GM13977 (cell line): ENCODE measurements around the gene SLIT3.

ENCODE experiments used
- DNase-seq: peaks from one replicate; pipeline ENCODE4 v3.0.0; 2012; ENCODE audit warnings: low spot score
- CTCF ChIP-seq: IDR thresholded peaks from 2 replicates; pipeline ENCODE4 v1.5.1; 2012; ENCODE audit warnings: mild to moderate bottlenecking, control low read depth; ENCODE audit not compliant: insufficient read depth; ENCODE audit errors: extremely low read depth, missing control alignments
- in situ Hi-C: fragments of 300-500 bp; cut with MboI; formaldehyde crosslinking; loops from one replicate; pipeline ENCODE4 v1.12.0; 2022; ENCODE audit warnings: low sequenced_read_pairs, low pct_unique_long_range_greater_than_20kb, mixed read lengths, inconsistent platforms; ENCODE audit not compliant: unreplicated experiment

The SLIT3 gene

DNA sequence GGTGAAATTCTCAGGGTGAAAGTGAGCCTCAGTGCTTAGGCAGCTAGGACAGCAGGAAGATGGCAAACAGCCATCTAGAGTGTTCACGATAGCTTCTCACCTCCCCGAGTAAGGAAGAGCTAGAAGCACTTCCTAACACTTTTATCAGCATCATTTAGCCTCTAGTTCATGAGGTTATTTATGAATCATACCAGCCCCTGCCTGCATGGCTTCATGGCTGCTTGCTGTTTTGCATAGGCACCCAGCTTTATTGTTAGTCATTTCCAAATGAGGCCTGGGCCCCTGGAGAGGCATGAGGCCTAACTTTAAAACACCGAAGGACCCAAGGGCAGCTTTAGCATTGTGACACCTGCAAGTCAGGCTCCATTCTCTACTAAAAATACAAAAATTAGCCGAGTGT lies 586.9 kb downstream of the SLIT3 start:
- TF ChIP-seq CTCF = no peak
- in situ Hi-C loops = no loop called here
- DNase-seq = no peak

GRCh38 chr5:168713051-168713450 lies 587.9 kb downstream of the SLIT3 start:
- in situ Hi-C loops = no loop called here
- DNase-seq = no peak
- TF ChIP-seq CTCF = no peak

GRCh38 chr5:168712280-168712924 lies 588.5 kb downstream of the SLIT3 start:
- no peak for DNase-seq
- no peak for TF ChIP-seq CTCF
- in situ Hi-C loops = no loop called here

DNA sequence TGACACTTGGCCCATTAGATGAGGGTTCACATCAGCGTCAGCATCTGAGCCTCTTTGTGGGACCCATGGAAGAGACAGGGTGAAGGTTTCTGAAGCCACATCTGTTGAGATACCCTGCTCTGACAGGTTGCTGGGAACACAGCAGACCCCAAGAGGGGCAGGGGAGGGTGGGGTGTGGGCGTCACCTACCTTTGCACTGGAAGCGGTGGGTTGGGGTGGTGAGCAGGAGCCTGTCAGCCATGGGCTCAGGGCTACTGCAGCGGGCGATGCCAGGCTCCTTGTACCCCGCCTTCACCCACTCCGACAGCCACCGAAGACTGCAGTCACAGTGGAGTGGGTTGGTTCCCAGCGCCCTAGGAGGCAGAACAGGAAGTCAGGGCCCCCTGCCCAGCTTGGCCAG lies 590.2 kb downstream of the SLIT3 start:
- no peak for TF ChIP-seq CTCF
- in situ Hi-C loops = no loop called here
- no peak for DNase-seq

- no peak for DNase-seq
- in situ Hi-C loops = no loop called here
- TF ChIP-seq CTCF = no peak
These were observed 592.9 kb downstream of the SLIT3 start for GRCh38 chr5:168707716-168708695.

DNA sequence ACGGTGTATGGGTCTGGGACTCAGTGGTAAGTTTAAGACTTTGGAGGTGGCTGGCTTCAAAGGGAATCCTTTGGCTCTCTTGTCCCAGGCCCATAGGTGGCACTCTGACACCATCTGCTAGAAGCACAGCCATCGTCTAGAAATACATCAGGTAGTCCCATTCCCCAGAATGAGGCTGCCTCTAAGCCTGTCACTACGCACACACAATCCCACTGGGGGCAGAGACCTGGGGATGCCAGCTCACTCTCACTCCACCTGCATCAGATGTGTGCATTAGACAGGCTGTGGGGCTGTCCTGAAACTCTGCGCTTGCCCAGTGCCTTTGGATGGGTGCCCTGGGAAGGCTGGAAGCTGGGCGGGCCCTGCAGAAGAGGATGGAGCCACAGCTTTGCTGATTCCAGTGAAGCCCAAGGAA lies 594.3 kb downstream of the SLIT3 start:
- peak; percentile 37 for DNase-seq
- TF ChIP-seq CTCF = peak; percentile 48
- in situ Hi-C loops = no loop called here
